HG03066 (cell line): Measurements from ENCODE around the gene SAPCD2.

ENCODE experiments used
- ATAC-seq: cut with Tn5 transposase; IDR thresholded peaks from one replicate; pipeline ENCODE4 v1.9.1; 2021; ENCODE audit warnings: low read depth; ENCODE audit not compliant: unreplicated experiment

Gene SAPCD2

DNA sequence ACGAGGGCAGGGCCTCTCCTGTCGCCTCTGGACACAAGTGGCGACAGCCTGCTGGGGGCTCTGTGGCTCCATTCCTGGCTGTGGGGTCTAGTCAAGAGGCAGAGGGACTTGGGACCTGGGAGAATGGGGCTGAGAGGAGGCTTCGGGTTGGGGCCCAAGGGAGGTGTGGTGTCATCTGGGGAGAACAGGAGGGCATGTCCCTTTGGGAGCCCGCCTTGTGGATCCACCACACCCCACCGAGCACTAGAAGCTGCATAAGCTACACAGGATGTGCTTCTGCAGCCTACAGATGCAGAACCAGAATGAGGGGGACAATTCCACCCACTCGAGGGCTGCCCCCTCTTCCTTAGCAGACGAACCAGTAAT is 12.6 kb upstream of the SAPCD2 start:
- no peak for ATAC-seq

DNA sequence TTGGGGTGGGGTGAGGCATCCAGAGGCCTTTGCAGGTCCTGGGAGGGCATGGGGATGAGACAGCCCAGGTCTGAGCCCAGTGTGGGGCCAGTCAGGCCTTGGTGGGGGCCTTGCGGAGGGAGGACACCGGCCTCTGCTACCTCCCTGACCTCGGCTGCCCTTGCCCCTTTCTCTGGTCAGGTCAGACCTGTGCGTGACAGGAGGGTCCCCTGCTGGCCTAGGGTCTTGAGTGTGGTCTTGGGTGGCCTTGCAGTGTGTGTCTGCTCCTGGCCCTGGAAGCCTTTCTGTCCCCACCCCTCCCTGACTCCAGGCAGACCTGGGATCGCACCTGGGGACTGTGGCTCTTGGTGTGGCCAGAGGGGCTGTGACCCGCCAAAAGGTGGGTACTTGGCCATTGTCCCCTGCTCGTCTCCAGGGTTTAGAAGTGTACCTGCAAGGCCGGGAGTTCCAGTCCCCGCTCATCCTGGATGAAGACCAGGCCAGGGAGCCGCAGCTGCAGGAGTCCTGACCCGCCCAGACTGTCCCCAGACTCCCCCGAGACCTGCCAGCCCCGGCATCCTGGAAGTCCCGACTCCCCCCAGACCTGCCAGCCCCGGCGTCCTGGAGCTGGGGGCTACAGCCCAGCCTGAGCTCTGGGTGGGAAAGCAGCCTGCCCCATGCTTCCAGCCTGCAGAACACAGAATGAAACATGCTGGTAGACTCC is 12.0 kb upstream of the SAPCD2 start:
- no peak for ATAC-seq

DNA sequence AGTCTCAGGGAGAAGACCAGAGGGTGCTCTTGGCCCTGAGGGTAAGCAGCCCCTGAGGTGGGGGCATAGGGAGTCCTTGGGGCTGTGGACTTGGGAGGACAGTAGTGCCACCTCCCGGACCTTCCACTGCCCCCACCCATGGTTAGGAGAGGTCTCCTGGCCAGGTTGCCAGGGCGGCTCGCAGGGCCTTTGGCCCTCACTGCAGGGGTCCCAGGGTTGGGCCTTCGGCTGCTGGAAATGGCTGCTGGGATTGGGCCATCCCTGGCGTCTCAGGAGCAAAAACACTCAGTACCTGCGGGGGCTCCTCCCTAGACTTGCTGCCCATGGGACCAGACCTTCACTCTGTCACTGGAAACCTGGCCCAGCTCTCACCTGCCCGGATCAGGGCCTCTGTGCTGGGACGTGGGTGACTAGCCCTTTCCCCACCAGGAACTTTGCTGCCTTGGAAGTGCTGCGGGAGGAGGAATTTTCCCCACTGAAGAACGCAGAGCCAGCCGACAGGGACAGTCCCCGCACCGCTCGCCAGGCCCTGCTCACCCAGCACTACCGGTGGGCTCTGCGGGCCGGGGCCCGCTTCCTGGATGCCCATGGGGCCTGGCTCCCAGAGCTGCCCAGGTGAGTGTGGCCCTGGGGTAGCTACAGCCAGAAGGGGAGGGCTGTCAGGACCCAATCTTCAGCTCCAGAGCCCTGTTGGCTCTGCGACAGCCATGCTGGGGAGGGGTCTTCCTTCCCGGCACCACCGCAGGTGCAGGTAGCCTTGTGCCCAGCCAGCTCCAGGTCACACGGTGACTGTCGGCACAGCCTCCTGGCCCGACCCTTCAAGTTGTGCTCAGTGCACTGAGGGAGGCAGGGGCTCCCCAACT is 10.1 kb upstream of the SAPCD2 start:
- ATAC-seq = no peak

- no peak for ATAC-seq
Measured at GRCh38 chr9:137079401-137079787, 9.0 kb upstream of the SAPCD2 start.

DNA sequence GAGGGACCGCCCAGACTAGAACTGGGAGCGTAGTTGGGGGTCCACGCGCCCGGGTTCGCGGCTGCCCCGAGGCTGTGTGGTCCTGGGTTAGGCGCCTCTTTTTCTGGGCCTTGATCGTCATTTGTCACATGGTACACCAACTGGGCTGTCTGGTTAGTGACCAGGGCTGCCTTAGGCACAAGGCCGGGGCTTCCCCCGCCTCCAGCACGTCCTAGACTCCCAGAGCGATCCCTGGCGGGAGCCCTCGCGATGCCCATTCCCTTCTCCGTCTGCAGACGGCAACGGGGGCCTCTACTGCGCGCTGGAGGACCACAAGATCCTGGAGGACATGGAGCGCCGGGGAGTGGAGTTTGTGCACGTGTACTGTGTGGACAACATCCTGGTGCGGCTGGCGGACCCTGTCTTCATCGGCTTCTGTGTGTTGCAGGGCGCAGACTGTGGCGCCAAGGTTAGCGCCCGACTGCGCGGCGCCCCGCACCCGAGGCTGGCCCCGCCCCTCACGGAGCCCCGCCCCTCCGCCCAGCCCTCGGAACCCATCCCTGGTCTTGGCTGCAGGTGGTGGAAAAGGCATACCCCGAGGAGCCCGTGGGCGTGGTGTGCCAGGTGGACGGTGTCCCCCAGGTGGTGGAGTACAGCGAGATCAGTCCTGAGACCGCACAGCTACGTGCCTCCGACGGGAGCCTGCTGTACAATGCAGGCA is 8.5 kb upstream of the SAPCD2 start:
- no peak for ATAC-seq

DNA sequence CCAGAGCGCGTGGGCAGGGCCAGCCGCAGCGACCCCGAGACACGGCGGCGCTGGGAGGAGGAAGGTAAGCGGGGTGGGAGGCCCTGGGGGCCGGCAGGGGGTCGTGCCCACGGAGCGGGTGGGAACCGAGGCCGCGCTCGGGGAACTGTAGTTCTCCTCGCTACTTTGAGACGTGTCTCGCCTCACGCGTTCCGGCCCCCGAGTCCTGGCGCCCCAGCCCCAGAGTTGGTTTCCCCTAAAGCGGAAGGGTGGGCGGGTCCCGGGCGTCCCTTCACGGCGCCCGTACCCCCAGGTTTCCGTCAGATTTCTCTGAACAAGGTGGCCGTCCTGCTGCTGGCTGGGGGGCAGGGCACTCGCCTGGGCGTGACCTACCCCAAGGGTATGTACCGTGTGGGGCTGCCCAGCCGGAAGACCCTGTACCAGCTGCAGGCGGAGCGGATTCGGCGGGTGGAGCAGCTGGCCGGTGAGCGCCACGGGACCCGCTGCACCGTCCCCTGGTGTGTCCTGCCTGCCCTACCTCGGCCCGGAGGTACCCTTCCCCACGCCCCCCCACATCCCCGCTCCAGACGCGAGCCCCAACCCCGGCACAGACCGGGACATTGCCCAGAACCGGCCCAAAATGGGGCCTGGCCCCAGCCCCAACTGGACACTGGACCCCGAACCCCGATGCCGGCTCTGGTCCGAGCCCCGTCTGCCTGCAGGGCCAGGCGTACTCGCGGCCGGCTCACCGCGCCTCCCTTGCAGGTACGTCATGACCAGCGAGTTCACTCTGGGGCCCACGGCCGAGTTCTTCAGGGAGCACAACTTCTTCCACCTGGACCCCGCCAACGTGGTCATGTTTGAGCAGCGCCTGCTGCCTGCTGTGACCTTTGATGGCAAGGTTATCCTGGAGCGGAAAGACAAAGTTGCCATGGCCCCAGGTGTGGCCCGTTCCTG is 7.7 kb upstream of the SAPCD2 start:
- no peak for ATAC-seq

DNA sequence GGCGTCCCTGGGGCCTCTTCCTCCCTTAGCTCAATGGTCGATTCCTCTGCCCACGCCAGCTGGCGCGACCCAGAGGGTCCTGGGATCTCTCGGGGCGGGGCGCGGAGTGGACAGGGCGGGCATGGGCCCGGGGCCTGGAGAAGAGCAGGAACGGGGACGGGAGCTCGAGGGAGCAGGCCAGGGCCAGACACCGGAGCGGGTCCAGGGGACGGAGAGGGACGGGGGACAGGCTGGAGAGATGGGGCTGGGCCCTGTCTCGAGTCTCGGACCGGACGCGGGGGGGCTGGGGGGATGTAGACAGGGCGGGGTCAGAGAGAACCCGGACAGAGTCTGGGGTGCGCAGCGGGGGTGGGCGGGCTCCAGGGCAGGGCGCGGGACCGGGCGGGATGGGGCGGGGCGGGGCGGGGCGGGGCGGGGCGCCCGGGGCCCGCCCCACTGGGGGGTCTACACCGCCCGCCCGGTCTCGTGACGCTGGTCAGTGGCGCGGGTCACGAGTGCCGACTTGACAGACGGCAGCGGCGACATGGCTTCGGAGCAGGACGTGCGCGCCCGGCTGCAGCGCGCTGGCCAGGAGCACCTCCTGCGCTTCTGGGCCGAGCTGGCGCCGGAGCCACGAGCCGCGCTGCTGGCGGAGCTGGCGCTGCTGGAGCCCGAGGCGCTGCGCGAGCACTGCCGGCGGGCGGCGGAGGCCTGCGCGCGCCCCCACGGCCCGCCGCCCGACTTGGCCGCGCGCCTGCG is 6.8 kb upstream of the SAPCD2 start, which contains the start of gene UAP1L1:
Gene UAP1L1 (plus strand): TSS at position 508 of the 738 bp plus-strand sequence. CDS start 16 bp downstream, at position 524.
- no peak for ATAC-seq

DNA sequence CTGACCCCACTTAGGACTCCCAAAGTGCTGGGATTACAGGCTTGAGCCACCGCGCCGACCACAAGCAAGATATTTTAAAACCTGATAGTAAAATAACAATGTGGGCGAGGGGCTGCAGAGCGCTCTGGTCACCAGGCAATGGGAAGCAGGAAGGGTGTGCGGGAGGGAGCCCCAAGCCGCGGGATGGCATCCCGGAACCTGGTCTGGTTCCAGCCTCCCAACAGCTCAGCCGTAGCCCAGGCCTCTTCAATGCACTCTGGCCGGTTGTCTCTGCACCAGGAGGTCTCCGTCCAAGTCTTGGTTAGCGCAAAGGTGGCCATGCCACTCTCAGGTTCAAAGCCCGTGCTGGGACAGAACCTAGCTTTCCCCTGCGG is 6.3 kb upstream of the SAPCD2 start:
- no peak for ATAC-seq

- no peak for ATAC-seq
Measured at GRCh38 chr9:137075275-137075775, 5.0 kb upstream of the SAPCD2 start.

GRCh38 chr9:137074657-137075274 is 4.4 kb upstream of the SAPCD2 start:
- no peak for ATAC-seq

DNA sequence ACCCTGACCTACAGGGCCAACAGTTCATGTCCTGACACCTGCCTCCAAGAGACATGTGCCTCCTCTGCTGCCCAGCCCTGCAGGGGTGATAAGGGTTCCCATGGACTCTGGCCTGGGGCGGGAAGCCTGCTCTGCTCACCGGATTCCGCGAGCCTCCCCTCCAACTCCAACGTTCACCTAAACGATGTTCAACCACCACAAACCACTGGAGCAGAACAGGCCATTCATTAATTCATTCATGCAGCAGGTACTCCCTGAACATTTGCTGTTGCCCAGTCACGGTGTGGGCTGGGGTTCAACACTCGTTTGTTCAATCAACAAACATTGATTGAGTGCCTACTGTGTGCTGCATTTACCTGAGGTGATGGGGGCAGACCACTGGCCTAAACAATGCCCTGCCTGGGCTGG is 3.6 kb upstream of the SAPCD2 start:
- no peak for ATAC-seq

GRCh38 chr9:137071282-137071681 is 925 bp upstream of the SAPCD2 start:
- ATAC-seq = no peak

DNA sequence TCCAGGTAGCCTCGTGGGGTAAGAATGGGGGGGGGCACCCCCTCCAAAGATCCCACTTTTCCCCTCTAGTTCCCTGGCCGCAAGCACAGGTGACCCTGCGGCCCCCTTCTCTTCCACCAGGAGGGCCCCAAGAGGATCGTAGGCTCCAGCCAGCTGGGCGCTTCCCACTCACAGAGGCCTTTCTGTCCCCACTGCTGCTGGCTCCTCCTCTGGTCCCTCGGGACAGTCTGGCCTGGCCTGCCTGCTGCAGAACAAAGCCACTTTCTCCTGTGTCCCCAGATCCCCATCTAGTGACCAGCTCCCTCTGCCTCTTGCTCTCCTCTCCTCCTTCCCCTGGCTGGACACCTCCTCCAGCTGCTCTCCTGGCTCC is 534 bp upstream of the SAPCD2 start:
- no peak for ATAC-seq

GRCh38 chr9:137069508-137070091 is 757 bp downstream of the SAPCD2 start:
- ATAC-seq = no peak

- no peak for ATAC-seq
Measured at GRCh38 chr9:137068539-137069507, 1.5 kb downstream of the SAPCD2 start.

DNA sequence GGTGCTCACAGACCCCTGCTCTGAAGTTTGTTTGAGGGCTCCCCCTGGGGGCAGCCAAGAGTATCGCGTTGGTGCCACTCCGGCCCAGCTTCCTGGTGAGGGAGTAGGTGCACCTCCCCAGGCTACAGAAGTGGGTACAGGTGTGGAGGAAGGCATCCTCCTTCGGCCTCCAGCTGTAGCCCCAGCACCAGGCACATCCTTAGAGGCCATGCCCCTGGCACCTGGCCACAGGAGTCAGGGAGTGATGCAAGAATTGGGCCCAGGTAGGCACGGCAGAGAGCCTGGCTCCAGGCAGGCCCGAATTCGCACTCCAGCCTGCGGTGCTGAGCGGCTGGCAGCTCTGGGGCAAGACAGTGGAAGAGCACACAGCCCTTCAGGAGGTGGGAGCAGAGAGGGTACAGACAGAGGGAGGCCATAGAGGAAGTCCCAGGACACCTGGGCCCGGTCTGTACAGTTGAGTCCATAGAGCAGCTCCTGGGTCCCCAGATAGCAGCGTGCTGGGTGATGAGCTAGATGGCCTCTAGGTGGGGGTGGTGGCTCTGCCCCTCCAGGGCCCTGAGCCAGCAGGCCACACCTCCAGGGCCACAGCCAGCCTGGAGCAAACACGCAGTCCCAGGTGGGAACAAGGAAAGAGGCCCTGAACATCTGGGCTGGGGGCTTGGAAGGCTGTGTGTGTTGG is 2.4 kb downstream of the SAPCD2 start:
- no peak for ATAC-seq
